CD14-positive monocyte (primary cell): ENCODE results near the gene BTG2. TPM values are rescaled to one million over a fixed set of nuclear protein-coding genes. Genes with fewer than 3 reads are reported as not detected.
A peak's percentile ranks its signal among the peaks of the same experiment; 100 is the strongest.

Experiments
- DNase-seq, 3 donors: peaks; one replicate each; pipeline ENCODE4 v3.0.0-alpha.2; 2011 to 2022
- H2AFZ ChIP-seq: 2 replicates; pipeline ENCODE4 v1.6.0; 2012; ENCODE audit warnings: mild to moderate bottlenecking, low read depth, low read length, inconsistent platforms; ENCODE audit not compliant: insufficient read depth, poor library complexity, severe bottlenecking
- H3K27ac ChIP-seq, 2 donors: 1 replicate in 1 of 2; 2 replicates in 1 of 2; pipeline ENCODE4 v1.5.1; 2012 to 2013; ENCODE audit warnings: low read length in 2 of 2, control low read depth in 1 of 2, inconsistent platforms in 1 of 2, low read depth in 1 of 2, mild to moderate bottlenecking in 1 of 2
- H3K27me3 ChIP-seq, 2 donors: one replicate each; pipeline versions ENCODE4 v1.6.0 to v1.6.1; 2011 to 2013; ENCODE audit warnings: low read length in 2 of 2; ENCODE audit not compliant: control insufficient read depth in 2 of 2, insufficient read depth in 2 of 2
- H3K36me3 ChIP-seq, 2 donors: replicated peaks in 1 of 2; 1 replicate in 1 of 2; 2 replicates in 1 of 2; pipeline versions ENCODE4 v1.5.1 to v1.6.1; 2012 to 2013; ENCODE audit warnings: low read length in 2 of 2, control low read depth in 1 of 2, inconsistent platforms in 1 of 2, mild to moderate bottlenecking in 1 of 2; ENCODE audit not compliant: insufficient read depth in 2 of 2, control insufficient read depth in 1 of 2
- H3K4me1 ChIP-seq, 2 donors: 1 replicate in 1 of 2; 2 replicates in 1 of 2; pipeline versions ENCODE4 v1.5.1 to v1.6.1; 2012 to 2013; ENCODE audit warnings: low read length in 2 of 2, control low read depth in 1 of 2, inconsistent platforms in 1 of 2, mild to moderate bottlenecking in 1 of 2, moderate library complexity in 1 of 2; ENCODE audit not compliant: insufficient read depth in 2 of 2, control insufficient read depth in 1 of 2
- H3K4me2 ChIP-seq: replicated peaks from 2 replicates; pipeline ENCODE3; 2012; ENCODE audit warnings: low read length, moderate library complexity, mild to moderate bottlenecking; ENCODE audit not compliant: poor library complexity, severe bottlenecking; ENCODE audit errors: extremely low read depth
- H3K4me3 ChIP-seq, 3 experiments: fragments of 200-600 bp in 1 of 3; sonication (generic) in 1 of 3; replicated peaks in 1 of 3; 1 replicate in 2 of 3; 2 replicates in 1 of 3; pipeline ENCODE4 v1.5.1; 2011 to 2013; ENCODE audit warnings: low read length in 3 of 3, mild to moderate bottlenecking in 3 of 3, control low read depth in 2 of 3, low read depth in 2 of 3, inconsistent platforms in 1 of 3, moderate library complexity in 1 of 3
- H3K79me2 ChIP-seq: 2 replicates; pipeline ENCODE4 v1.6.0; 2012; ENCODE audit warnings: mild to moderate bottlenecking, control low read depth, inconsistent platforms, low read length, moderate library complexity; ENCODE audit not compliant: insufficient read depth
- H3K9ac ChIP-seq: 2 replicates; pipeline ENCODE4 v1.6.0; 2017; ENCODE audit warnings: low read length, mild to moderate bottlenecking; ENCODE audit not compliant: insufficient read depth, poor library complexity, severe bottlenecking
- H3K9me3 ChIP-seq, 2 donors: replicated peaks in 1 of 2; 1 replicate in 1 of 2; 2 replicates in 1 of 2; pipeline versions ENCODE4 v1.5.1 to v1.6.1; 2012 to 2013; ENCODE audit warnings: low read length in 2 of 2, control low read depth in 1 of 2; ENCODE audit not compliant: control insufficient read depth in 1 of 2, insufficient read depth in 1 of 2
- H4K20me1 ChIP-seq: 2 replicates; pipeline ENCODE4 v1.6.0; 2012; ENCODE audit warnings: mild to moderate bottlenecking, low read length, control low read depth, moderate library complexity; ENCODE audit not compliant: insufficient read depth
- H3K27ac Mint-ChIP-seq, 7 donors: one replicate each; pipeline ENCODE4 v1.8.0; 2020; ENCODE audit warnings: mild to moderate bottlenecking in 7 of 7, mixed read lengths in 7 of 7, moderate library complexity in 6 of 7, inconsistent platforms in 2 of 7
- H3K27me3 Mint-ChIP-seq, 3 donors: one replicate each; pipeline ENCODE4 v1.8.0; 2021 to 2022; ENCODE audit warnings: low read depth in 3 of 3, mild to moderate bottlenecking in 3 of 3, mixed read lengths in 3 of 3, moderate library complexity in 3 of 3, inconsistent platforms in 1 of 3
- H3K36me3 Mint-ChIP-seq, 2 donors: one replicate each; pipeline ENCODE4 v1.8.0; 2020; ENCODE audit warnings: mixed read lengths in 2 of 2, inconsistent platforms in 1 of 2, mild to moderate bottlenecking in 1 of 2
- H3K4me1 Mint-ChIP-seq: one replicate; pipeline ENCODE4 v1.8.0; 2020; ENCODE audit warnings: mild to moderate bottlenecking, mixed read lengths
- H3K4me3 Mint-ChIP-seq, 2 donors: one replicate each; pipeline ENCODE4 v1.8.0; 2020; ENCODE audit warnings: mild to moderate bottlenecking in 2 of 2, mixed read lengths in 2 of 2, moderate library complexity in 1 of 2
- H3K9me3 Mint-ChIP-seq, 7 donors: one replicate each; pipeline ENCODE4 v1.8.0; 2020 to 2022; ENCODE audit warnings: mixed read lengths in 7 of 7, mild to moderate bottlenecking in 6 of 7, moderate library complexity in 6 of 7, inconsistent platforms in 2 of 7
- CTCF ChIP-seq: fragments of 200-600 bp; IDR thresholded peaks from one replicate; pipeline ENCODE4 v1.8.0; 2022; ENCODE audit warnings: antibody characterized with exemption, mild to moderate bottlenecking
- WGBS: methylation state at CpG from one replicate; pipeline ENCODE4 v1.1.5; 2013; ENCODE audit warnings: missing lambda C conversion rate; ENCODE audit not compliant: insufficient coverage; 5-methylcytosine and 5-hydroxymethylcytosine counted together
- intact Hi-C, 2 donors: fragments of 100-400 bp; cut with micrococcal nuclease; formaldehyde crosslinking; loops; one replicate each; pipeline versions ENCODE4 v1.15.0 to v1.15.1; 2023
- polyA plus RNA-seq, 3 donors: library from polyadenylated mRNA; depleted of rRNA in 1 of 3; unstranded in 2 of 3; stranded (reverse) in 1 of 3; fragments of 300-500 nt in 2 of 3; fragments of >200 nt in 1 of 3; fragmentation: Illumina TruSeq in 2 of 3; gene quantifications; 1 replicate in 2 of 3; 2 replicates in 1 of 3; pipeline ENCODE4 v1.2.3, GENCODE V29; 2012 to 2021

The BTG2 gene
- polyA plus RNA-seq, 3 donors = 293 to 539 (median 483) TPM

DNA sequence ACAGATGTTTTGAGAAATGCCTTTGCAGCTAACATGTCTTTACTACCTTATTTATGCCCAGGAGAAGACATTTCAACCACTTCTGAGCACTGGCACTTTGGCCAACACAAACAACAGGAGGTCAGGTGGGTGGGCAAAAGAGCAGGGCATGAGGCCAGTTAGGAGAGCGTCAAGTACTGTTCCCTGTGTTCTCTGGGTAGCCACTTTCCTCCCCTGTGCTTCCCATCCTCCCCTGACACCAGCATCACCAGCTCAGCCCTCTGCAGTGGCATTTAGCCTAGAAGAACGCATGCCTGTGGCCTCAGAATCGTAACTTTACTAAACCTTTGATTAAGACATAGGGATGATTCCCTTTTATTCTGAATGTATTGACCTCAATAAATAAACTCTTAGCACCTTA is 18.3 kb downstream of the BTG2 start:
- peak overlapping the region; percentile 87 for H3K4me2 ChIP-seq
- no peak overlapping the region for H2AFZ ChIP-seq
- Mint-ChIP-seq H3K27me3 (peaks cover 0 to 2% (median 0%) of the 10 kb centered on the region in 3 donors), H3K4me3 (peak overlapping the region in 1 of 2 donors; percentile 73), H3K4me1 (peaks cover 82% of the 10 kb centered on the region), H3K9me3 (no peaks in the 10 kb centered on the region), H3K27ac (peak overlapping the region; percentile 68 to 96 (median 95)), H3K36me3 (no peaks in the 10 kb centered on the region)
- H3K4me3 ChIP-seq = peak overlapping the region in 1 of 3 experiments; percentile 74
- intact Hi-C loops = no loop called here
- H3K27me3 ChIP-seq = no peaks in the 10 kb centered on the region
- no CpG with 5 or more reads among the region's 3 CpGs for WGBS
- peak overlapping the region; percentile 81 to 93 for H3K27ac ChIP-seq
- peaks cover 84 to 87% of the 10 kb centered on the region in 2 donors for H3K4me1 ChIP-seq
- no peak overlapping the region for H3K9ac ChIP-seq
- no peaks in the 10 kb centered on the region for H4K20me1 ChIP-seq
- no peak for DNase-seq
- no peak for TF ChIP-seq CTCF
- peaks cover 5% of the 10 kb centered on the region for H3K79me2 ChIP-seq
- H3K9me3 ChIP-seq = no peaks in the 10 kb centered on the region
- no peaks in the 10 kb centered on the region for H3K36me3 ChIP-seq

GRCh38 chr1:203324105-203325025 is 19.0 kb downstream of the BTG2 start:
- H3K9ac ChIP-seq = peak overlapping the region; percentile 46

More at GRCh38 chr1:203324105-203325025, 19.0 kb downstream of the BTG2 start:
- Histone ChIP-seq H4K20me1 (no peaks in the 10 kb centered on the region), H3K79me2 (peaks cover 5% of the 10 kb centered on the region), H2AFZ (peak overlapping the region; percentile 15), H3K27ac (peak overlapping the region; percentile 81 to 93), H3K4me3 (peak overlapping the region in 1 of 3 experiments; percentile 74), H3K27me3 (no peaks in the 10 kb centered on the region), H3K4me1 (peaks cover 84 to 87% of the 10 kb centered on the region in 2 donors), H3K36me3 (no peaks in the 10 kb centered on the region), H3K4me2 (peak overlapping the region; percentile 87), H3K9me3 (no peaks in the 10 kb centered on the region)
- H3K9me3 Mint-ChIP-seq = no peaks in the 10 kb centered on the region
- TF ChIP-seq CTCF = no peak
- peaks cover 0 to 2% (median 0%) of the 10 kb centered on the region in 3 donors for H3K27me3 Mint-ChIP-seq
- peaks cover 82% of the 10 kb centered on the region for H3K4me1 Mint-ChIP-seq
- intact Hi-C loops = loop anchor here in 1 of 2 donors (2.0 to 5.0 kb wide), 2 partner anchors 37 to 50 kb away; no protein-coding TSS in a partner anchor
- DNase-seq = peak in 2 of 3 donors; percentile 74 to 79
- H3K27ac Mint-ChIP-seq = peak overlapping the region; percentile 94 to 98 (median 95)
- H3K4me3 Mint-ChIP-seq = peak overlapping the region; percentile 61 to 80
- WGBS = 36% methylated on average over 4 of the region's 15 CpGs
- no peaks in the 10 kb centered on the region for H3K36me3 Mint-ChIP-seq
